SHP77 (cell line): Measurements from ENCODE around the gene HSPA8.

Experiments used
- DNase-seq, 2 experiments: peaks; one replicate each; lab custom pipeline; 2025; lab: John Stamatoyannopoulos, UW

The HSPA8 gene

GRCh38 chr11:123047266-123047946 lies 14.5 kb downstream of the HSPA8 start:
- no peak for DNase-seq

- no peak for DNase-seq
Measured at GRCh38 chr11:123046473-123047259, 15.3 kb downstream of the HSPA8 start.

- DNase-seq: no peak
Measured at GRCh38 chr11:123045101-123045500, 16.8 kb downstream of the HSPA8 start.

- no peak for DNase-seq
Measured at GRCh38 chr11:123041185-123041584, 20.8 kb downstream of the HSPA8 start.

GRCh38 chr11:123040111-123040432 lies 21.9 kb downstream of the HSPA8 start:
- DNase-seq: no peak

- DNase-seq: no peak
Measured at GRCh38 chr11:123035831-123036230, 26.1 kb downstream of the HSPA8 start.

GRCh38 chr11:123034597-123034996 lies 27.3 kb downstream of the HSPA8 start:
- DNase-seq: no peak

GRCh38 chr11:123033895-123034294 lies 28.0 kb downstream of the HSPA8 start:
- DNase-seq: no peak

- DNase-seq: no peak
Measured at GRCh38 chr11:123030517-123030916, 31.4 kb downstream of the HSPA8 start.

GRCh38 chr11:123020968-123021367 lies 41.0 kb downstream of the HSPA8 start:
- DNase-seq: peak; percentile 39 to 48

GRCh38 chr11:123018702-123019101 lies 43.2 kb downstream of the HSPA8 start:
- DNase-seq: no peak

- no peak for DNase-seq
Measured at GRCh38 chr11:123011510-123011909, 50.4 kb downstream of the HSPA8 start.
